HEK293 (cell line): Measurements from ENCODE around the gene GNGT1.
"Not testable (repeated sequence)": the region's sequence is repeated elsewhere in the genome, so short reads cannot be mapped to it uniquely, and the experiment has no call there.

Experiments used
- CTCF ChIA-PET: fragments of 350-600 bp; formaldehyde crosslinking; extraction: SDS; loops from one replicate; lab custom pipeline; 2021; ENCODE audit warnings: antibody characterized with exemption; lab: Yijun Ruan, JAX
- POLR2A ChIA-PET: fragments of 300-600 bp; formaldehyde crosslinking; extraction: SDS; loops from one replicate; lab custom pipeline; 2020; ENCODE audit warnings: antibody characterized with exemption, inconsistent platforms; lab: Yijun Ruan, JAX
- H3K27ac ChIP-seq: fragments of 200-500 bp; sonication (Bioruptor generic); 2 replicates; pipeline ENCODE4 v1.5.1; 2014; ENCODE audit warnings: low read depth, low read length, control low read depth, inconsistent platforms; ENCODE audit errors: extremely low read depth
- H3K36me3 ChIP-seq, 2 experiments: fragments of 200-500 bp in 1 of 2; sonication (Bioruptor generic) in 1 of 2; 1 replicate in 1 of 2; 2 replicates in 1 of 2; pipeline ENCODE4 v1.5.1; 2014 to 2017; ENCODE audit warnings: inconsistent platforms in 2 of 2, low read length in 2 of 2; ENCODE audit not compliant: control insufficient read depth in 2 of 2, insufficient read depth in 1 of 2
- H3K4me1 ChIP-seq: fragments of 200-500 bp; sonication (Bioruptor generic); 2 replicates; pipeline ENCODE4 v1.5.1; 2014; ENCODE audit warnings: mild to moderate bottlenecking, low read length, inconsistent platforms; ENCODE audit not compliant: control insufficient read depth, insufficient read depth
- H3K4me3 ChIP-seq: 2 replicates; pipeline ENCODE4 v1.5.1; 2011; ENCODE audit warnings: low read depth, mild to moderate bottlenecking, control low read depth, low read length, moderate library complexity
- H3K9me3 ChIP-seq: fragments of 200-500 bp; sonication (Bioruptor generic); 2 replicates; pipeline ENCODE4 v1.5.1; 2014; ENCODE audit warnings: low read depth, low read length, inconsistent platforms; ENCODE audit not compliant: control insufficient read depth, insufficient read depth
- BCL11B ChIP-seq: fragments of 450-650 bp; formaldehyde crosslinking; IDR thresholded peaks from 2 replicates; pipeline ENCODE4 v1.5.1; 2016; ENCODE audit warnings: low read depth, missing biosample characterization, missing genetic modification characterization
- KLF16 ChIP-seq: fragments of 450-650 bp; formaldehyde crosslinking; IDR thresholded peaks from 2 replicates; pipeline ENCODE4 v1.5.1; 2017; ENCODE audit warnings: missing biosample characterization, missing genetic modification characterization
- OSR2 ChIP-seq: fragments of 450-650 bp; formaldehyde crosslinking; IDR thresholded peaks from 2 replicates; pipeline ENCODE4 v1.5.1; 2016; ENCODE audit warnings: missing biosample characterization, missing genetic modification characterization
- SALL2 ChIP-seq: fragments of 450-650 bp; formaldehyde crosslinking; IDR thresholded peaks from 2 replicates; pipeline ENCODE4 v1.5.0; 2017; ENCODE audit warnings: missing biosample characterization, mild to moderate bottlenecking, missing genetic modification characterization, borderline replicate concordance
- SP7 ChIP-seq: fragments of 450-650 bp; formaldehyde crosslinking; IDR thresholded peaks from 2 replicates; pipeline ENCODE4 v1.5.1; 2016; ENCODE audit warnings: missing biosample characterization, missing genetic modification characterization
- ZBTB20 ChIP-seq: fragments of 450-650 bp; formaldehyde crosslinking; IDR thresholded peaks from 2 replicates; pipeline ENCODE4 v1.5.1; 2016; ENCODE audit warnings: missing biosample characterization, missing genetic modification characterization
- ZNF114 ChIP-seq: fragments of 450-650 bp; formaldehyde crosslinking; IDR thresholded peaks from 2 replicates; pipeline ENCODE4 v1.5.0; 2017; ENCODE audit warnings: missing biosample characterization, missing genetic modification characterization
- ZNF146 ChIP-seq: fragments of 450-650 bp; formaldehyde crosslinking; IDR thresholded peaks from 2 replicates; pipeline ENCODE4 v1.5.1; 2016; ENCODE audit warnings: missing biosample characterization, missing genetic modification characterization
- ZNF16 ChIP-seq: fragments of 450-650 bp; formaldehyde crosslinking; IDR thresholded peaks from 2 replicates; pipeline ENCODE4 v1.5.1; 2016; ENCODE audit warnings: low read depth, missing biosample characterization, missing genetic modification characterization
- ZNF2 ChIP-seq: fragments of 450-650 bp; formaldehyde crosslinking; IDR thresholded peaks from 2 replicates; pipeline ENCODE4 v1.5.1; 2016; ENCODE audit warnings: missing biosample characterization, missing genetic modification characterization
- ZNF23 ChIP-seq: fragments of 450-650 bp; formaldehyde crosslinking; IDR thresholded peaks from 2 replicates; pipeline ENCODE4 v1.5.1; 2016; ENCODE audit warnings: missing biosample characterization, missing genetic modification characterization, borderline replicate concordance
- ZNF302 ChIP-seq: fragments of 450-650 bp; formaldehyde crosslinking; IDR thresholded peaks from 2 replicates; pipeline ENCODE4 v1.5.1; 2016; ENCODE audit warnings: missing biosample characterization, missing genetic modification characterization, low read depth
- ZNF416 ChIP-seq: fragments of 450-650 bp; formaldehyde crosslinking; IDR thresholded peaks from 2 replicates; pipeline ENCODE4 v1.5.1; 2016; ENCODE audit warnings: missing biosample characterization, missing genetic modification characterization
- ZNF473 ChIP-seq: fragments of 450-650 bp; formaldehyde crosslinking; IDR thresholded peaks from 2 replicates; pipeline ENCODE4 v1.5.1; 2017; ENCODE audit warnings: missing biosample characterization, missing genetic modification characterization
- ZNF544 ChIP-seq: fragments of 450-650 bp; formaldehyde crosslinking; IDR thresholded peaks from 2 replicates; pipeline ENCODE4 v1.5.0; 2017; ENCODE audit warnings: missing biosample characterization, missing genetic modification characterization
- ZNF768 ChIP-seq: fragments of 450-650 bp; formaldehyde crosslinking; IDR thresholded peaks from 2 replicates; pipeline ENCODE4 v1.5.1; 2018; ENCODE audit warnings: missing biosample characterization, mild to moderate bottlenecking, missing genetic modification characterization
- ZNF776 ChIP-seq: fragments of 450-650 bp; formaldehyde crosslinking; IDR thresholded peaks from 2 replicates; pipeline ENCODE4 v1.5.0; 2017; ENCODE audit warnings: missing biosample characterization, missing genetic modification characterization, borderline replicate concordance
- TF ChIP-seq, protein P1 (sequence below): fragments of 450-650 bp; formaldehyde crosslinking; IDR thresholded peaks from 2 replicates; pipeline ENCODE4 v1.5.1; 2017; ENCODE audit warnings: missing biosample characterization, missing genetic modification characterization

Gene GNGT1

DNA sequence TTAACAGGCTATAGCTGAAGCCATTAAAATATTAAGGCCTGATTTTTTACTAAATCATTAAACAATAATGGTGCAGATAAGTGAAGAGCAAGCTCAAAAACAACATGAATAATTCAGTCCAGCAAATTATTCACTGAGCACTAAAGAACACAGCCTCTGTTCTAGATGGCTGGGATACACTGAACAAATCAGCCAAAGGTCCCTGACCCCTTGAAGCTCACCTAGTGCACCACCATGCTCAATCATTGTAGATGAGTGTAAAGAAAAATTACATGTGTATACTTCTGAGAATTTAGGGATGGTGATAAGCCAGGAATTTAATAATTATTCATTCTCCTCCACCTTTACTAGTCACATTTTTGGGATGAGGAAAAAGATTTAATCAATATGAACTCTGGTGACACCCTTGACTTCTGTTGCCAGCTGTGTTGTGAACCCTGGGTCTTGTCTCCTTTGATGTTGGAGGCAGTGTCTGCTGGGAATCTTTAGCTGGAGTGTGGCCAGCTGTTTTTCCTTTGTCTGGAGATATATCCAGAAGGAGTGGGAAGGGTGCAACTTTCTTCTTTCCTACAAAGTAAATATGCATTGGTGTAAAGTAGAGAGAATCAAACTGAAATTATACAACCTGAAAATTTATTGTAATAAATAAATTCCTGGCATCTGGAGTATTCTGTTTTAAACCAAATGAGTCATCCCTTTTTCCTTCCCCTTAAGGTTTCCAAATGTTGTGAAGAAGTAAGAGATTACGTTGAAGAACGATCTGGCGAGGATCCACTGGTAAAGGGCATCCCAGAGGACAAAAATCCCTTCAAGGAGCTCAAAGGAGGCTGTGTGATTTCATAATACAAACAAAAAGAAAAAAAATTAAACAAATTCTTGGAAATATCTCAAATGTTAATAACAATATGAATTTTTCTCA, 4.0 kb downstream of the GNGT1 start:
- Histone ChIP-seq H3K9me3 (no peaks in the 10 kb centered on the region), H3K4me1 (peaks cover 6% of the 10 kb centered on the region; the same call in 1 of the 2 replicates), H3K4me3 (no peak overlapping the region), H3K27ac (no peak overlapping the region), H3K36me3 (no peaks in the 10 kb centered on the region)
- POLR2A ChIA-PET: interaction anchor here (1.3 to 1.9 kb wide), 2 partner anchors 11 to 20 kb away, joined by 3 to 4 read pairs; partner anchors contain the start of genes GNG11 and TFPI2
- TF ChIP-seq ZNF544 (tag by site-specific recombination): no peak
- no peak for TF ChIP-seq ZNF16 (tag by site-specific recombination)
- no peak for TF ChIP-seq OSR2 (tag by site-specific recombination)
- TF ChIP-seq ZNF23 (tag by site-specific recombination): no peak
- CTCF ChIA-PET: interaction anchor here (0.7 to 2.3 kb wide), 6 partner anchors 8 to 379 kb away, joined by 3 to 13 read pairs (median 6); partner anchors contain the start of gene GNG11

DNA sequence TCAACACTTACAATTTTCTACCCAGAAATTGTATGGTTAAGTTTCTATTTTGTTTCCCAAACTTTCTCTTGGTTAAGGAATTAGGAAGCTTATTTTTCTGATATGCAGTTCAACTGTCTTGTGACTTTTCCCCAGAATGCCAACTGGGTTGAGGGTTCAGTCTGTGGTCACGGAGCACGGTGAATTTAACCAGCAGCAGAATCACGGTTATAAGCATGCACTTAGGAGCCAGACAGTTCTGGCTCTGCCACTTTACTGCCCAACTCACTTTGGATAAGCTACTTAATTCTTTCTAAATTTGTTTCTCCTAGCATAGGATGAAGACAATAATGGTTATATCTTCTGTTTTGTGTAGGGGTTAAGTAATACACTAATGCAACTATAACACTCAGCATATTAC, 4.9 kb downstream of the GNGT1 start:
- H3K4me1 ChIP-seq: not testable (repeated sequence)
- CTCF ChIA-PET: interaction anchor here (0.6 to 1.8 kb wide), 4 partner anchors 9 to 378 kb away, joined by 3 to 13 read pairs (median 3); no protein-coding TSS in a partner anchor

DNA sequence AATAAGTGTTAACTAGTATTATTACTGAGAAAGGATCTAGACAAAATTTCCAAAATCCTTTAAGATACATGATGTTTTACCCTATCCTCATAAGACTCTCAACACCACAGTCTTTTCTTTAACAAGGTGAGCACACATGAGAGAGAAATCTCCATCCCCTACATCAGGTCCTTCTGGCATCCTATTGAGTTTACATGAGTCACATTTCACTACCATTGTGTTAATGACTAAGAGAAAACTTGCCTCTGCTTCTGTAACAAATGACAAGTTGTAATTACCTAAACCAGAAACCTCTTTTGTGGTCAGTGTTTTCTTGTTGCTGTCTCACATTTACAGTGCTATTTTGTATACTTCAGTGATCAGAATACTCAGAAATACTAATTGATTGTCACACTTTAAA, 5.3 kb downstream of the GNGT1 start:
- H3K36me3 ChIP-seq: not testable (repeated sequence)

More for the DNA sequence above, 4.9 kb downstream of the GNGT1 start:
- H3K4me3 ChIP-seq, H3K27ac ChIP-seq, H3K9me3 ChIP-seq, H3K36me3 ChIP-seq, POLR2A ChIA-PET: not testable (repeated sequence)

GRCh38 chr7:93913197-93913596, 6.8 kb downstream of the GNGT1 start:
- ChIA-PET CTCF (interaction anchor here (0.6 to 2.0 kb wide), 2 partner anchors 8 to 10 kb away, joined by 3 to 10 read pairs; partner anchors contain the start of gene GNG11), POLR2A (interaction anchor here (0.6 kb wide), 1 partner anchor 8 kb away, joined by 4 read pairs; the partner anchor contains the start of gene GNG11)
- TF ChIP-seq ZNF146 (tag by site-specific recombination) (no peak), KLF16 (tag by site-specific recombination) (no peak), ZBTB20 (tag by site-specific recombination) (no peak), SALL2 (tag by site-specific recombination) (no peak), ZNF473 (tag by site-specific recombination) (no peak), ZNF302 (tag by site-specific recombination) (no peak), ZNF416 (tag by site-specific recombination) (no peak), ZNF114 (tag by site-specific recombination) (no peak), ZNF776 (tag by site-specific recombination) (no peak), ZNF768 (tag by site-specific recombination) (no peak), BCL11B (tag by site-specific recombination) (no peak), ZNF2 (tag by site-specific recombination) (no peak)
- TF ChIP-seq, protein P1, sequence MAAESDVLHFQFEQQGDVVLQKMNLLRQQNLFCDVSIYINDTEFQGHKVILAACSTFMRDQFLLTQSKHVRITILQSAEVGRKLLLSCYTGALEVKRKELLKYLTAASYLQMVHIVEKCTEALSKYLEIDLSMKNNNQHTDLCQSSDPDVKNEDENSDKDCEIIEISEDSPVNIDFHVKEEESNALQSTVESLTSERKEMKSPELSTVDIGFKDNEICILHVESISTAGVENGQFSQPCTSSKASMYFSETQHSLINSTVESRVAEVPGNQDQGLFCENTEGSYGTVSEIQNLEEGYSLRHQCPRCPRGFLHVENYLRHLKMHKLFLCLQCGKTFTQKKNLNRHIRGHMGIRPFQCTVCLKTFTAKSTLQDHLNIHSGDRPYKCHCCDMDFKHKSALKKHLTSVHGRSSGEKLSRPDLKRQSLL (tag by site-specific recombination): no peak
- H3K9me3 ChIP-seq: no peaks in the 10 kb centered on the region
- no peak overlapping the region for H3K27ac ChIP-seq
- no peaks in the 10 kb centered on the region for H3K36me3 ChIP-seq
- H3K4me1 ChIP-seq: peaks cover 6% of the 10 kb centered on the region; the same call in 1 of the 2 replicates
- no peak overlapping the region for H3K4me3 ChIP-seq

More for the DNA sequence above, 5.3 kb downstream of the GNGT1 start:
- H3K4me1 ChIP-seq, H3K4me3 ChIP-seq, POLR2A ChIA-PET, H3K9me3 ChIP-seq, H3K27ac ChIP-seq: not testable (repeated sequence)
- TF ChIP-seq SP7: peak; percentile 27; the same call in 1 of the 2 replicates
- CTCF ChIA-PET: interaction anchor here (0.6 to 0.9 kb wide), 3 partner anchors 9 to 298 kb away, joined by 3 read pairs; no protein-coding TSS in a partner anchor
